Body of pancreas (tissue), 4 donors: ENCODE data around the gene ZNF74.

Experiments used
- POLR2A ChIP-seq, 3 donors: fragments of 450-650 bp; IDR thresholded peaks; one replicate each; pipeline ENCODE4 v1.6.1; 2016; ENCODE audit warnings: antibody characterized with exemption in 3 of 3, mild to moderate bottlenecking in 2 of 3
- TF ChIP-seq, protein P1 (sequence below), 7 experiments: fragments of 450-650 bp in 4 of 7; fragments of 200-600 bp in 3 of 7; sonication (generic) in 3 of 7; IDR thresholded peaks; one replicate each; pipeline ENCODE4 v1.5.1; 2016 to 2019; ENCODE audit warnings: antibody characterized with exemption in 7 of 7

DNA sequence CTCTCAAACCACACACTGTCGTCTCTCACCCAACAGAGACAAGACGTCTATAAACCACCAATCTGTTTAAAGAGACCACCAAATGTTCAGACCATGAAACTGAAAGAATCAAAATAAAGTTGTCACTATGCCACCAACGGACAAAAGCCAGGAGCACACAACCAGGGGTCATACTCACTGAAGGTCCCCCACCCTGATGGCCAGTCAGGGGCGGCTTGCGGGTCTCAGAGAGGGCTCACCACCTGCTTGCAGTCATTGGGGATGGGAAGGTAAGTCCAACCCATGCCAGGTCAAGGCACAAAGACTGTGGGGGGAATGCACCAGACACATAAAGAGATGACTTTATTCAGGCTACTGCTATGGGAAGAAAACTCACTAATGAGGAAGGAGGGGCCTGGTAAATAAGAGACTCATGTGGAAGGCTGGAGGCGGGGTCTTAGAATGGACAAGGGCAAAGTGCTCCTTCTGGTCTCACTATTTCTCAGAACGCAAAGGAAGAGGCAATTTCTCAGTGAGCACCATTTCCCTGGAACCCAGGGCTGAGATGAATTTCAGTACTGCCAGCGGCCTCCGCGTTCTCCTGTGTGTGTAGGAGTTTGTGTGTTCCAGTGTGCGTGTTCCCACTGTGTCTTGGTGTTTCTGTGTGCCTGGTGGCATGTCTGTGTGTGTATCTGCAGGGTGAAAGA, 26.3 kb downstream of the ZNF74 start:
- TF ChIP-seq, protein P1, sequence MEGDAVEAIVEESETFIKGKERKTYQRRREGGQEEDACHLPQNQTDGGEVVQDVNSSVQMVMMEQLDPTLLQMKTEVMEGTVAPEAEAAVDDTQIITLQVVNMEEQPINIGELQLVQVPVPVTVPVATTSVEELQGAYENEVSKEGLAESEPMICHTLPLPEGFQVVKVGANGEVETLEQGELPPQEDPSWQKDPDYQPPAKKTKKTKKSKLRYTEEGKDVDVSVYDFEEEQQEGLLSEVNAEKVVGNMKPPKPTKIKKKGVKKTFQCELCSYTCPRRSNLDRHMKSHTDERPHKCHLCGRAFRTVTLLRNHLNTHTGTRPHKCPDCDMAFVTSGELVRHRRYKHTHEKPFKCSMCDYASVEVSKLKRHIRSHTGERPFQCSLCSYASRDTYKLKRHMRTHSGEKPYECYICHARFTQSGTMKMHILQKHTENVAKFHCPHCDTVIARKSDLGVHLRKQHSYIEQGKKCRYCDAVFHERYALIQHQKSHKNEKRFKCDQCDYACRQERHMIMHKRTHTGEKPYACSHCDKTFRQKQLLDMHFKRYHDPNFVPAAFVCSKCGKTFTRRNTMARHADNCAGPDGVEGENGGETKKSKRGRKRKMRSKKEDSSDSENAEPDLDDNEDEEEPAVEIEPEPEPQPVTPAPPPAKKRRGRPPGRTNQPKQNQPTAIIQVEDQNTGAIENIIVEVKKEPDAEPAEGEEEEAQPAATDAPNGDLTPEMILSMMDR (IDR thresholded peaks at IDR 0.05) = no peak
- no peak for TF ChIP-seq POLR2A (IDR thresholded peaks at IDR 0.05)
